Effector CD4-positive, alpha-beta T cell (primary cell): Measurements from ENCODE around the gene PHLDB2.

Experiments used
- DNase-seq: peaks from one replicate; pipeline ENCODE4 v3.0.0-alpha.2; 2020

The PHLDB2 gene

DNA sequence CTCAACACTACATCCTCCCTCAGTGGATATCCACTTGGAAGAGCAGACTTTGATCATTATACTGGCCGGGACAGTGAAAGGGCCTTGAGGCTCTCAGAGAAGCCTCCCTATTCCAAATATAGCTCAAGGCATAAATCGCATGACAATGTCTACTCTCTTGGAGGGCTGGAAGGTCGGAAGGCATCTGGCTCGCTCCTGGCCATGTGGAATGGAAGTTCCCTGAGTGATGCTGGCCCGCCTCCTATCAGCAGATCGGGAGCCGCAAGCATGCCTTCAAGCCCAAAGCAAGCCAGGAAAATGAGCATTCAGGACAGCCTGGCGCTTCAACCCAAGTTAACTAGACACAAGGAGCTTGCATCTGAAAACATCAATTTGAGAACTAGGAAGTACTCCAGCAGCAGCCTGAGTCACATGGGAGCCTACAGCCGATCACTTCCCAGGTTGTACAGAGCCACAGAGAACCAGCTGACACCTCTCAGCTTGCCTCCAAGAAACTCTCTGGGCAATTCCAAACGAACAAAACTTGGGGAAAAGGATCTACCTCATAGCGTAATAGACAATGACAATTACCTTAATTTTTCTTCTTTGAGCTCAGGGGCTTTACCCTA is 25.4 kb downstream of the PHLDB2 start:
- DNase-seq: no peak

DNA sequence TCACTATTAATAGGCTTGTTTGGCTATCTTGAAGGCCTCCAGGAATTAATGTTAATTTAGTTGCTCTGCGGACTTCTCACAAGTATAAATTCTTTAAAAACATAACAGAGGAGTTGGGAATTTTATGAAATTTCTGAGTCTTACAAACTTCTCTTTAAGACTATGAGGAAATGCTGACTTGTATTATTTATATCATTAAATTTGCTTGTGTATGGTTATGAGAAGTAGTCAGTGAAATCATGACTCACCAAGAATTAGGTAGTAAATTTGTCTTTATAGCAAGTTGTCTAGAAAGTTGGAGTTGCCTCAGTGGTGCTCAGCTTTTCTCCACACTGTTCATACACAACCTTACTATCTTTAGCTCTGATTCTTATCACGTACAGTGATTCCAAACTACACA is 26.5 kb downstream of the PHLDB2 start:
- DNase-seq: no peak

DNA sequence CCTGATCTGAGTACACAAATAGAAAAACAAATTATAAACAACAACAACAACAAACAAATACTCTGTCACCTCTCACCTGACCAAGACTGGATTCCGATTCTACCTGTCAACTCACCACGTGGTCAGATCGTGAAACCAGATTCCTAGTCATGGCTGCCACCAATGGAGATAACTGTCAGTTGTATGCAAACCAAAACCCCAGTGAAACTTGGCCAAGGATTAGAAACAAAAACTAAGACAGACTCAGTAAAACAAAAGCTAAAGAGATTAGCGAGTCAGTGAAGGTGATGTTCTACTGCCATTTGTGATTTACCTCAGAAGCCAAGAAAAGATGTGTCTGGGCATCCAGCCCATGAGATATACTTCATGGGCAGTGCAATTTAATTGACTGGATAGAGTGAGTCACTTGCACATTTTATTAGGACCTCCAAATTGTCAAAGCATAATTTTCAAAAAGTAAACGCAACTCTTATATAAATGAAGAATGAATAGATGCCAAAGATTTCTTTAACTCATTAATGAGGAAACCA is 31.1 kb downstream of the PHLDB2 start:
- no peak for DNase-seq

DNA sequence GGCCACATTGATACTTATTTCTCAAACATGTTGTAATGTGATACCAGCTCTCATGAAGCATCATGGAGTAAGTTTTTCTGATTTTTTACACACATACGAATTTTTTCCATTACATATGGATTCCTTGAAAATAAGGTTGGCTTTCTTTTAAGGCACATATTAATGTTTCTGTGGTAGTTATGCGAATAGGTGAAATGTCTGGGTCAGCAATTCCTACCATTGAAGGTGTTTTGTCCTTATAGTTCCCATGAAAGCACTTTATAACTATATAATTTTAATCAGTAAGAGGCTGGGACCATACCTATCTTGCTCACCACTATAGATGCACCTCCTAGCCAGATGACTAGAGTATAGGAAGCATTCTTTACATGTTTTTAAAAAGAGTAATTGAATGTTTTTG is 33.0 kb downstream of the PHLDB2 start:
- DNase-seq: no peak

DNA sequence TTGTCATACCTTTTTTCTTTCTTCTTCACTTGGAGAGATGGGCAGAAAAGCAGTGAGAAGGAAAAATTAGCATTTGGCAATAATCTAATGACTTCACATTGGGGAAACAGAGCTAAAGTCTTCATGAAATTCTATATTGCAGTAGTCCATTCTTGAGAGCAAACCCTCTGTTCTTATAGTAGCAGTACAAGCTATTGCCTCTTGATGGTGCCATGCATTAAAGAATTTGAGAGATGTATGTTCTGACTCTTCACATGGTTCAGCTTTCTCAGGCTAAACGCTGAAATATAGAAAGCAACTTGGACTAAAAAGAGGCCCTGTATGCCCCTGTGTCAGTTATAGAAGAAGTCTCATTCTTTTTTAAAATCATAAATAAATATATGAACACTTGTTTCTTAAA is 36.0 kb downstream of the PHLDB2 start:
- DNase-seq: no peak

DNA sequence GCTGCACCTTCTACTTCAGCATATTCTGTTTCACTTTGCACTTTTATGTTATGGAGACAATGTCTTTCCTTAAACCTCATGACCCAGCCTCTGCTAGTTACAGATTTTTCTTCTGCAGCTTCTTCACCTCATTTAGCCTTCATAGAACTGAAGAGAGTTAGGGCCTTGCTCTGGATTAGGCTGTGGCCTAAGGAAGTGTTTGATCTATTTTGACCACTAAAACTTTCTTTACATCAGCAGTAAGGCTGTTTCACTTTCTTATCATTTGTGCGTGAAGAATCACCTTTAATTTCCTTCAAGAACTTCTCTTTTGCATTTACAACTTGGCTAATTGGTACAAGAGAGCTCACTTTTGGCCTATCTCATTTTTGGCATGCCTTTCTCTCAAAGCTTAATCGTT is 40.9 kb downstream of the PHLDB2 start:
- DNase-seq: no peak

DNA sequence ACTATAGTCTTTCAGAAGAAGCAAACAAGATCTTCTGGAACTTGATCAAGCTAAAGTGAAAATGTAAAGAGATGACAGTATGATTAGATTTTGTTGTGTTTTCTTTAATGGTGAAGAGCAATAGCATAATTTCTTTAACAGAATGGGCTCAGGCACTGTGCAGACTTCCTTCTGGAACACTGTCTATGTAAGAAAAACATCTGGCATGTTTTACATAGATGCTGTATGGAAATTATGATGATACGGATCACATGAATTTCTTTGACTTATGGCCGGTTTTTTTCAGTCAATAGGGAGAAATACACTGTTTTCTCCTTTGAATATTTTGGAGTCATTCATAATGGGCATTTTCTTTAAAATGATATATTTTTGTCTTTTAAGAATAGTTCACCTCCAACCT is 42.6 kb downstream of the PHLDB2 start:
- no peak for DNase-seq

DNA sequence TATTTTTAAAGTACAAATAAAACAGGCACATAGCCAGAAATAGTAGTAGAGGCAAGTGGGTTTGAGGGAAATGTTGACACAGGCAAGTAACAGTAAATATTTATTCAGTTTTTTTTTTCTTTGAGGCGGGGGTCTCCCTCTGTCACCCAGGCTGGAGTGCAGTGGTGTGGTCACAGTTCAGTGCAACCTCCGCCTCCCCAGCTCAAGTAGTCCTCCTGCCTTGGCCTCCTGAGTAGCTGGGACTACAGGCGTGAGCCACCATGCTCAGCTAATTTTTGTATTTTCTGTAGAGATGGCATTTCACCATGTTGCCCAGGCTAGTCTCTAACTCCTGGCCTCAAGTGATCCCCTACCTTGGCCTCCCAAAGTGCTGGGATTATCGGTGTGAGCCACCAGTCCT is 43.5 kb downstream of the PHLDB2 start:
- DNase-seq: no peak

DNA sequence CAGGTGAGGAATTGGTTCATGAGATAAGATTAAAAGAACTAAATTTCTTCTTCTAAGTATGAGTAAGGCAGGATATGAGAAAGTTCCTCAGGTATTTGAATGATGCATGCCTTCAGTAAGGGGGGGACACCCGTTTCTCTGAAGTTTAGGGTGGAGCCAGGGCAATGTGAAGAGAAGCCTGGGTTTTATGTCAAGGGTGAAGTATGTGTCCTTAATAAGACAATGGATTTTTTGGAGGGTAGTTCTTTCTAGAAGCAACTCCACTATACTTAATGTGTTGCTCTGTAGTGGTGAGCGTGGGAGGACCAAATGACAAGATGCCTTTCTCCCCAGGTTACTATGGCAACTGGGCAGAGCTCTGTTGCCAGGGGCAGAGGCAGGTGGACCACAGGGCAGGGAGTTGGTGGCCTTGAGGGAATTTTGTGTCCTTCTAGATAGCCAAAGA is 44.0 kb downstream of the PHLDB2 start:
- DNase-seq: no peak

DNA sequence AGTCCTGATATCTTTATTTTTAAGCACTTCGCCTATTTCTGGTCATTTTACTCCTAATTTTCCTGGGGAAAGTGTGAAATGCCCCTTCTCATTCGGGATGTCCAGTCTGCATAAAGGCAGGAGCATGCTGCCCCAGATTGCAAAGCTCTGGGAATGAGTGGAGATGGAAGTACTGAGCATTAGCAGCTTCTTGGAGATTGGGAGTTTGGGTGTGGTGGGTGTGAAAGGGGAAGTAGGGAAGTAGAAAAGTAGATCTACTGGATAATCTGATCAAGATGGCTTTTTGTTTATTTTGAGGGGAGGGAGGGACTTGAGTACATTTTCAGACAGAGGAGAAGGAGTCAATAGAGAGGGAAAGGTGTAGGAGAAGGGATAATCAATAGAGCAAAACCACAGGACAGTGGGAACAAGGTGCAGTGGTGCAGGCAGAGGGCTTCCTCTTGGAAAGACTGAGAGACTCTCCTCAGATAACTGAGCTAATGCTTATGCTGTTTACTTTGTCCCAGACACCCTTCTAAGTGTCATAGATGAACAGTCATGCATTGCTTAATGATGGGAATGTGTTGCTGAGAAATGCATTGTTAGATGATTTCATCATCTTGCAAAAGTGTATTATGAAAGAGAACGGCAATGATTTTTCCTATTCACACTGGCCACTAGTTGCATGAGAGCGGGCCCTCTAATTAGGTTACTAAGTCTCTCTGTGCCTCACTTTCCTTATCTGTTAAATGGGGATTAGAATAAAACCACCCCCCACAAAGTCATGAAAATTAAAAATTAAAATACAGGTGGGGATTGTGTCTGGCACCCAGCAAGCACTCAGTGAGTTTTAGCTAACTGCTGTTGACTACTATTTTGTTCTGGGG is 45.5 kb downstream of the PHLDB2 start:
- DNase-seq: no peak

DNA sequence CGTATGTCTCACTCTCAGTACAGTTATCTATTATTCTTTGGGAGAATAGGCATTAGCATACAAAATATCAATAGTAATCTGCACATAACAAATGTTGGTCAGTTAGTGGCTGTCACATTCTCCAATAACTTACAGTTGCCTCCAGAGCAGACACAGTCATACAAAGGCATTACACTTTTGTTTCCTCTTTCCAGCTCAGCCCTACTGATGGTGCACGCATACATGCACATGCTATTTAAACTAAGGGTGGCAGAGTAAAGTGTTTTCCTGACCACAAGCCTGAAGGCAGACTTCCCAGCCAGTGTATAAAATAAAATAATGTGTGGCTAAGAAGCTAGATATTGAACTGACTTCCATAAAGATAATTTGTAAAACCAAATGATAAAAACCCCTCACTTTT is 47.6 kb downstream of the PHLDB2 start:
- DNase-seq: no peak

DNA sequence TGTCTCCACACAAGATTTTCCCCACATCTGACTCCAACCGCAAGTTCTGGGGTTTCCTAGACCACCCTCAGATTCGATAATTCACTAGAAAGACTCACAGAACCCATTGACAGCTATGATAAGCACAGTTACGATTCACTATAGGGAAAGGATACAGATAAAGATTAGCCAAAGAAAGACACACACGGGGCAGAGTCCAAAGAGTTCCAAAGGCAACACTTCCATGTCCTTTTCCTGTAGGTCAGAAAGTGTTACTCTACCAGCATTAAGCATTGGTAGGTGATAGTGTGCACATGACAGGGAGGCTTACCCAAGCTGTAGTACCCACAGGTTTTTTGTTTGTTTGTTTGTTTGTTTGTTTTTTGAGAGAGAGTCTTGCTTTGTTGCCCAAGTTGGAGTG is 48.1 kb downstream of the PHLDB2 start:
- no peak for DNase-seq

DNA sequence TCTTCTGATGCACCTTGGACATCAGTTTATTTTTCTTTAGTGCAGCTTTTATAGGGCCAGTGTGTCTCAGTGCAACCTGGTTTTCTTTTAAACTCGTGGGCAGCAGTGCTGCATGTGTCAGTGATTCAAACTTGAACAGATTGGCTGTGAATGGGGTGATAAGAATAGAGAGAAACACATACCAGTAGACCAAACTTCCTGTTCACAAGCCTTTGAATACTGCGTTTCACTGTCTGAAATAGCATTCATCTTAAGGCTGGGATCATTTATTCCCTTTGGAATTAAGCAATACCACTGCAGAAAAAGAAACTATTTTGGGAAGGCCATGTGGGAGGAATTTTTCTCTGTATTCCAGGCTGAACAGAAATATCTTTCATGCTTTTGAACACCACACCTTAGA is 51.7 kb downstream of the PHLDB2 start:
- DNase-seq: no peak

DNA sequence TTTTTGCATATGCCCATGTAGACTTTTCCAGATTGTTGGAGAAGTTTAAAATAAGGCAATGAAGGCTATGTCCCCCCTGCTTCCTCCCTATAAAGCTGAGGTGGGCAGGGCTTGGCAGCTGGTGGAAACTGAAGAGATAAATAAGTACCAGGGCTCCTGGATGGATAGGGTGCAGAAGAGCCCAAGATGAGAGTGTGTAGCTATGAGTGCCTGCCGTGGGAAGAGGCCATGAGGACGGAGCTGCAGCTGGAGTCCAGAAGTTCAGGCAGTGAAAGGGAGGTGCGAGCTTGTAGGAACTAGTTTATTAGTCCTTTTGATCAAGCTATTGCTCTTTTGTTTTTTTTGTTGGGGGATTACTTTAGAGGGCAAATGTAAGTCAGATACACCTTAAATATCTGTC is 52.4 kb downstream of the PHLDB2 start:
- no peak for DNase-seq

DNA sequence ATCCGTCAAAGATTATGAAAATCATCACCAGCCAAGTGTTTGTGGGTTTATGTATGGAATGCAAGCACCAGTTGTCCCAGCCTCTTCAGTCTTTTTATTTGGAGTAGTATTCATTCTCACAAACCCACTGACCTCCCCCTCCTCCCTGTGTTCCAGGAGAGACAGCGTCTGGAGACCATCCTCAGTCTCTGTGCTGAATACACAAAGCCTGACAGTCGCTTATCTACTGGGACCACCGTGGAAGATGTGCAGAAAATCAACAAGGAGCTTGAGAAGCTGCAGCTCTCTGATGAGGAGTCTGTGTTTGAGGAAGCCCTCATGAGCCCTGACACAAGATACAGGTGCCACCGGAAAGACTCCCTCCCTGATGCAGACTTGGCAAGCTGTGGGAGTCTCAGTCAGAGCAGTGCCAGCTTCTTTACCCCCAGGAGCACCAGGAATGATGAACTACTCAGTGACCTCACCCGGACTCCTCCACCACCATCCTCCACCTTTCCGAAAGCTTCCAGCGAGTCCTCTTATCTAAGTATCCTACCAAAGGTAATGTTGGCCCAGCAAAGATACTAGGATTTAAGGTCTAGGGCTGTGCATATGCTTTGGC is 54.2 kb downstream of the PHLDB2 start:
- no peak for DNase-seq

DNA sequence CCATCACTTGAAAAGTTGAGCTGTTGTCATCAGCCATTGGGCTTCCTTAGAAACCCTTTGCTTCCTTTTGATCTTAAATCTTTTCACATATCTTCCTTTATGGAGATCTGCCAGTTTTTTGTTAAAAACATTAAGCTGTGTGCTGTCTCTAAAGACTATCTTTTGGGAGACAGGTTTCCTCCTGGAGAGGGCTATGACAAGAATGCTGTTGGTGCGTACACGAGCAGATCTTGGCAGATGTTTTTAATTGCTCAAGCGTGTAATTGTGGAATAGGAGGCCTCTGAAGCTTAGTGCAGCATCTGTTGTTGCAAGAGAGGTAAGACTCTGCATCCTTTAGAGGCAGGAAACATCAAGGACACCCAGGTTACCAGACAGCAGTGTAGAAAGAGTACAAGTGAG is 56.8 kb downstream of the PHLDB2 start:
- DNase-seq: no peak

DNA sequence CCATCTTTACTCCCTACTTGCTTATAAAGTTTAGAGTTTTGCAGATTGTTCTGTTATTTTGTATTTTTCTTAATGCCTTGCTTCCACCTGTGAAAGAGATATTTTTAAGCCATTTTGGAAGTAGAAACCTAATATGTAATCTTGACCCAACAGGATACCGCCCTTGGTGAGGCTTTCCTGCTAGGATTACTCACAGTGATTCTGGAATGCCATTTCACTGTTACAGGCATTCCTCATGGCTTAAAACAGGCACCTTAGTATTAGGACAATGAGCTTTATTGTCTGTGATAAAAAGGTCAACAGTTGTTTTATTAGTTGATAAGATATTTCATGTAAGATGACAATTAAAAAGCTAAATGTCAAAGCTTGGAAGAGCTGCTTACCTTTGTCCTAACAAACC is 58.2 kb downstream of the PHLDB2 start:
- no peak for DNase-seq

DNA sequence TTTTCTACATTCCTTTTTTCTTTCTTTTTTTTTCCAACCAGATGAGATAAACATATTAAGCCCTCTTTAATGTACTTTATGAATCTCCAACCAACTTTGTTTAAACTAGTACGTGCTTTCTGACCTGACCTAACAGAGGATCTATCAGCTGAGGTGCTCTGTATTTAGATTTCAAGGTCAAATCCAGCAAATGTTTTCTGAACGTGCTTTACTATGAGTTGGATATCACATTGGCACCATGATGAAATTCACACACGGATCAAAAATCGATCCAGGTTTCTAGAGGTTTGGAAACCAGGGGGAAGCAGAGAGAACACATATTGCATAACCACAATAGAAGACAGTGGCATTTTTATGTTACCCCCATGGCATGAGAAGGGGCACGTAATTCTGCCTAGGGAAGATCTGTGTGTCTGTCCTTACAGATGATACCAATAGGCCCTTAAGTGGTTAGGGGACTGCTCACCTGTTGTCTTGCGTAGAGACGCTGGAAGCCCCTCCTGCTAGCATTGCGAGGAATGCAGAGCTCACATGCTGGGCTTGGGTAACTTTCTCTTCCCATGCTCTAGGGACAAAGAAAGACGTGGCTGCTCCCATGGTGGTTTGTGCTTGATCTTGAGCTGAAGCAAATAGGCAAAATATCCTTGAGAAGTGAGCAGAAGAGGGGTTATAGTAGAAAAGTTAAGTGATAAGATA is 60.5 kb downstream of the PHLDB2 start:
- DNase-seq: no peak

DNA sequence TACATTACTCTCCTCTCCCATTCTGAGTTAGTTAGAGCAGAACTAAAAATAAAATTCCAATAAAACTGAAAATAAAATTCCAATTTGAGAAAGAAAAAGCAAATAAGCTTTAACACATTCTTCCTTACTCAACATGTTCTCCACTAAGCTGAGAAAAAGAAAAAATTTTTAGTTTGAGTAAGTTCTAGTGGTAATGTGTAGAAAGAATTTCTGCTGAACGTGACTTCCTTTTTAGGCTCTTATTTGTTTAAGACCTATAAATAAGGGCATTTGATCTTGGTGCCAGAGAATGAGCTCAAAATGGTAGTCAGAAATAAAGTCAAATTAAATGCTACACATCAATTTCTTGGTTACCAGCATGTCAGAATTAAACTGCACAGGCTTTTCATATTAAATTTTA is 62.1 kb downstream of the PHLDB2 start:
- no peak for DNase-seq

DNA sequence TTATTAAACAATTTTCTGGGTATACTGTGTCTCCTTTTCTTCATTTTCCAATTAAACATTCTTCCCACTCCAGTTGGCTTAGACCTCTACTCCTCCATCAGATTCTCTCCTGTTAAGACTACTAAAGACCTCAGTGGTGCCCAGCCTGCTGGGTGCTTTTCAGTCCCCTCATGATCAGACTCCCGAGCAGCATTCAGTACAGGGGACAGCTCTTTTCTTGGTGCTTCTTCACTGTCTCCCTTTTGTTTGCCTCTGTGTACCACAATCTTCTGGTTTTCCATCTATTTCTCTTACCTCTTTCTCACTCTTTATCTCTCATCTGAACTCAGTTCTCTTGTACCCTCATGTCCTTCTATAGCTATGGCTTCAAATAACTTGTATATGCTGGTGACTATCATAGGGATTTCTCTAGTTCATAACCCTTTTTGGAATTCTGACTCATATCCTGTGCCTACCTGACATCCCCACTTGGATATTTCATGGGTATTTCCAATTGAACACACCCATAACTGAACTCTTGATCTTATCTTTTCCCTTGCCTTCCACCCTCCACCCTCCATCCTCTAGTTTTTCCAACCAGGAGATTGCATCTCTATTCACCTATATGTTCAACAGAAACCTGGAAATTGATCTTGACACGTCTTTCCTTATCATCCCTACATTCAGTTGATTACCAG is 64.2 kb downstream of the PHLDB2 start:
- no peak for DNase-seq

DNA sequence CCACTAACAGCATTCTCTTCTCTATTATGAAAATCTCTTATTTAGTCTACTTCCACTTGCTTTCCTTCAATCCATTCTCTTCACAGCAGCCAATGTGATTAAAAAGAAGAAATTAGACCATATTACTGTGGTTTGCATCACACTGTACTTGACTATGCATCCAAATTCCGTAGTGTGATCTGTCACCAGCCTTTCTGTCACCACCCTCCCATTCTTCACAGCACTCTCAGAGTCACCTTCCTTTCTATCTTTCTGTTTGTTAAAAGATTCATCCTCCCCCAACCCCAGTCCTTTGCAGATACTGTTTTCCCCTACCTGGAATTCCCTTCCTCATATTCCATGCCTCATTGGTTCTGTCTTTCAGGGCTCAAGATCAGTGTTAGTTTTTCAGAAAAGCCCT is 64.7 kb downstream of the PHLDB2 start:
- DNase-seq: no peak

DNA sequence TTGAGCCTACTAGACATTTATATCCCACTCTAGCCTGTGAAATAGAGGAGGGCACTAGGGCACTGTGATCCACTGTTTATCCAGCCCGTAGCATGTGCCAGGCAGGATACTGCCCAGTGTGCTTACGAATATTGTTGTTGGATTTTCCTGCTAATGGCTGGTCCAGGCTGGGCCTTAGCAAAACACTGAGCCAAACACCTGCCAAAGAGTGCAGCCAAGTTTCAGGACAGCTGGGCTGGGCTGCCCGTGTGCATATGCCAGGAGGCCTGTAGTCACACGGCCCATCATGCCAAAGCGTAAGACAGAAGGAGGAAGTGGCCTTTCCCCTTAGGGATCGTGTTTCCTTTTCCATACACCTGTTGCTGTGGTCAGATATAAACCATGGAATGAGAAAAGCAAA is 65.2 kb downstream of the PHLDB2 start:
- DNase-seq: no peak

DNA sequence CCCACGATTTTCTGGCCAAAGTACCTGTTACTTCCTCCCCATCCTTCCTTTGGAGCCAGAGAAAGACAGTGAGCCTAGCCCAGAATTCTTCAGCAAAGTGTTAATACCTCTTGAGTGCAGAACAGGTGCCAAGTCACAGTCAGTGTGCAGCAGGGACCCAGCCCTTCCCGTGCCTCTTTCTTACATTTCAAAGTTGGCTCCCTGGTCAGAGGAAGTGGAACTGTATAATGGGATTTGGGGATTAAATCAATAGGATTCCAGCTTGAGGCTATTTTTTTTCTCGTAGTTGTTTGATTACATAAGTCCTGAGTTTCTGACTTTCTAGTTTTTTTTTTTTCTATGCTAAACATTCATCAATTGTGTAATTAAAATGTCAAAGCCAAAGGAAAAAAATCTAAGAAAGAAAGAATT is 67.2 kb downstream of the PHLDB2 start:
- no peak for DNase-seq
